Measurements from ENCODE around the gene ZNF100.
"Not testable (repeated sequence)": the region's sequence is repeated elsewhere in the genome, so short reads cannot be mapped to it uniquely, and the experiment has no call there.

ZNF100 gene

DNA sequence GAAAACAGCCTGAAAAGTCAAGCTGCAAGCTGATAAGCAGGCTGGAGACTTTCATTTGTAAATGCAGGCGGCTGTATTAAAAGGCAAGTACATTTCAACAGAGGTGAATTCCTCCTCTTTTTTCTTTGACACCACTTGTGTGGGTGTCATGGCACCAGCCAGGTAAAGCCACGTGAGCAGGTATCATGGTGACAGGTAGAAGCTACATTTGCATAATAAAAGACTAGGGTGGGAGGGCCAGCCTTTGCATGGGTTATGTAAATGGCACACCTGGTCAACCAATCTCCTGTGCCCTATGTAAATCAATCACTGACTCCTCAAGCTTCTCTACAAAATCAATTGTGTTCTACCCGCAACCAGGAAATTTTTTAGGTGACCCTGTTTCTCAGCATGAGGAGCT lies 68.2 kb downstream of the ZNF100 start:
- DNase-seq, result no peak

- DNase-seq, result no peak
Observed at GRCh38 chr19:21698215-21698614, 69.2 kb downstream of the ZNF100 start.

- DNase-seq, result no peak
Observed at GRCh38 chr19:21697698-21698097, 69.7 kb downstream of the ZNF100 start.

GRCh38 chr19:21694171-21694906 lies 73.0 kb downstream of the ZNF100 start:
- no peak for DNase-seq

GRCh38 chr19:21693399-21693798 lies 74.0 kb downstream of the ZNF100 start:
- DNase-seq, result no peak

DNA sequence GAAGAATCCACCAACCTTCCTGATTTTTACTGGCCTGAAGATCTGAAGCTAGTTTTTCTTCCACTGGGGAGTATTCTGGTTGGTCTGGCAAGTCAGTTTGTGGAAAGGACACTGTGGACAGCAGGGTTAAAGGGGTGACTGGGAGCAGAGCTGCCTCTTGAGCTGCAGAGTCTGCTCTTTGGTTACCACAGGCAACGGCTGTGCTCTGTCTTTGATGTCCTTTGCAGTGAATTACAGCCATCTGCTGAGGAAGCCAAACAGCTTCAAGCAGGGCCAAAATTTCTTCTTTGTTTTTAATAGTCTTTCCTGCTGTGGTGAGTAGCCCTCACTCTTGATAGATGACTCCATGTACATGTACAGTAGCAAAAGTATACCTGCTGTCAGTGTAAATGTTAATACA lies 75.7 kb downstream of the ZNF100 start:
- no peak for DNase-seq

DNA sequence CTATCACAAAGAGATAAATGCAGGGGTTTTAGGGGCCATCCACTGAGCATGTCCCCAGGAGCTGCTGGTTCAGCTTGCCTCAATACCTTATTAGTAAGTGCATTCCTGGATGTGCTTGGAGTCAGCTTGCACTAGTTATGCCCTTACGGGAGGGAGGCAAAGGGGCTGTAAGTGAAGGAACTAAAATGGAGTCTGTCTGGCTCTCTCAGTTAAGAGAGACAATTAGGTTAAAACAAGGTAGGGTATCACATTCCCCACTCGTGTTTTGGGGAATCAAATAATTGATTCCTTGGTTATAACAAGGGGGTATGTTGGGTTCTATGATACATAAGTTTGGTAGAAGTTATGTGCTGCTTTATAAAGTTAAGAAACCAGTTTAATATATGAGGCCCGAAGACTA lies 78.9 kb downstream of the ZNF100 start:
- DNase-seq, result no peak

GRCh38 chr19:21680671-21681070 lies 86.7 kb downstream of the ZNF100 start:
- DNase-seq, result no peak

DNA sequence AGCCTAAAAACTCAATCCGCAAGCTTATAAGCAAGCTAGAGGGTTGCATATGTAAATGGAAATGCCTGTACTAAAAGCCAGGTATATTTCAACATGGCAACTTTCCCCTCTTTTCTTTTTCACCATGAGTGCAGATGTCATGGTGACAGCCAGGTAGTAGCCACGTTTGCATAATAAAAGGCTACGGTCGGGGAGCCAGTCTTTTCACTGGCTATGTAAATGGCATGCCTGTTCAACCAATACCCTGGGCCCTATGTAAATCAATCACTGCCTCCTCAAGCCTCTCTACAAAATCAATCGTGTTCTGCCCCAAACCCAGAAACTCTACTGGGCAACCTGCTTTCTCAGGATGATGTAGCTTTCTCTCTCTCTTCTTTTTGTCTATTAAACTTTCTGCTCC lies 87.4 kb downstream of the ZNF100 start:
- no peak for DNase-seq

GRCh38 chr19:21677696-21678418 lies 89.5 kb downstream of the ZNF100 start:
- no peak for DNase-seq

GRCh38 chr19:21674454-21674853 lies 92.9 kb downstream of the ZNF100 start:
- DNase-seq, result no peak

DNA sequence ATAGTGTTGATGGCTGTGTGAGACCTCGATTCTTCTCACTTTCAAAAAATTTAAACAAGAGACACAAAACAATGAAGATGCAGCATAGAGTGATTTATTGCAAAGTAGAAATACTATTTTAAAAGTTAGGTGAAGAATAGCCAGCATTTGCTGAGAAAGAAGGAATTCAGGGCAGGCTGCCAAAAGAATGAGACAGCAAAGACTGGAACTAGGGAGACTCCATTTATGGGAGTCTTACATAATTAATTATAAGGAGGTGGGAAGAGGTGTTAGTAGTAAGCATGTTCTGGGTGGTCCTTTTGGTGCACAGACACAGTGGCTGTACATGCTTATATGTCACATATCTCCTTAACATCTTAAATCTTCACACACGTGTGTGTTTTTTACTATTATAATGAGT lies 93.9 kb downstream of the ZNF100 start:
- DNase-seq, result not testable (repeated sequence)
